K562 (cell line): ENCODE results near the gene GRB2. TPM values are rescaled to one million over a fixed set of nuclear protein-coding genes. Genes with fewer than 3 reads are reported as not detected.
A peak's percentile ranks its signal among the peaks of the same experiment; 100 is the strongest.

Experiments used
- AFF1 ChIP-seq, 2 experiments: fragments of 450-650 bp; IDR thresholded peaks; 2 replicates each; pipeline ENCODE4 v1.6.1; 2018; ENCODE audit warnings: mild to moderate bottlenecking in 2 of 2, low read depth in 1 of 2; ENCODE audit not compliant: partially characterized antibody in 2 of 2
- ARNT ChIP-seq, 2 experiments: fragments of 450-650 bp; IDR thresholded peaks; 2 replicates each; pipeline ENCODE4 v1.6.1; 2016; ENCODE audit warnings: mild to moderate bottlenecking in 1 of 2
- BCL6 ChIP-seq: fragments of 250-450 bp; sonication (Bioruptor Pico); IDR thresholded peaks from 2 replicates; pipeline ENCODE4 v1.4.0; 2020
- ELF4 ChIP-seq: fragments of 450-650 bp; formaldehyde crosslinking; IDR thresholded peaks from 2 replicates; pipeline ENCODE4 v1.4.0; 2022; ENCODE audit warnings: missing genetic modification characterization
- FOSL1 ChIP-seq: fragments of 200-800 bp; sonication (Bioruptor generic); conservative IDR thresholded peaks from 2 replicates; pipeline ENCODE4 v1.6.1; 2016; ENCODE audit warnings: missing genetic modification characterization, missing compliant biosample characterization
- GATA2 ChIP-seq: sonication (generic); formaldehyde crosslinking; IDR thresholded peaks from 2 replicates; pipeline ENCODE4 v1.4.0; 2020; ENCODE audit warnings: mild to moderate bottlenecking, missing genetic modification reagents
- GTF2B ChIP-seq: IDR thresholded peaks from 2 replicates; pipeline ENCODE4 v1.6.1; 2011; ENCODE audit not compliant: insufficient read length; ENCODE audit errors: extremely low read depth
- HLTF ChIP-seq: fragments of 450-650 bp; IDR thresholded peaks from 2 replicates; pipeline ENCODE4 v1.6.1; 2016
- MEF2A ChIP-seq: IDR thresholded peaks from 2 replicates; pipeline ENCODE4 v1.6.1; 2011; ENCODE audit warnings: low read depth, mild to moderate bottlenecking, low read length, moderate library complexity; ENCODE audit not compliant: control insufficient read depth
- NONO ChIP-seq, 2 experiments: fragments of 200-400 bp in 1 of 2; fragments of 450-650 bp in 1 of 2; formaldehyde crosslinking in 1 of 2; IDR thresholded peaks; 2 replicates each; pipeline ENCODE4 v1.6.1; 2017; ENCODE audit warnings: low read depth in 2 of 2, mild to moderate bottlenecking in 2 of 2, moderate library complexity in 2 of 2, low read length in 1 of 2
- TBL1XR1 ChIP-seq, 2 experiments: IDR thresholded peaks; 2 replicates each; pipeline ENCODE4 v1.6.1; 2012; ENCODE audit warnings: improper control_type of control experiment in 2 of 2, low read length in 2 of 2, mild to moderate bottlenecking in 1 of 2
- WHSC1 ChIP-seq: IDR thresholded peaks from one replicate; pipeline ENCODE4 v1.6.1; 2012; ENCODE audit warnings: low read length, control low read depth, inconsistent platforms
- ZFP91 ChIP-seq: sonication (generic); formaldehyde crosslinking; IDR thresholded peaks from 2 replicates; pipeline ENCODE4 v1.8.0; 2022; ENCODE audit warnings: mild to moderate bottlenecking, missing genetic modification reagents
- ZNF133 ChIP-seq: fragments of 250-450 bp; sonication (Bioruptor Pico); IDR thresholded peaks from 2 replicates; pipeline ENCODE4 v1.4.0; 2020; ENCODE audit warnings: mild to moderate bottlenecking
- ZNF280B ChIP-seq: fragments of 250-450 bp; sonication (Bioruptor Pico); IDR thresholded peaks from 2 replicates; pipeline ENCODE4 v1.5.1; 2021; ENCODE audit warnings: mild to moderate bottlenecking
- ZNF311 ChIP-seq: fragments of 250-450 bp; sonication (Bioruptor Pico); IDR thresholded peaks from 2 replicates; pipeline ENCODE4 v1.4.0; 2020; ENCODE audit warnings: mild to moderate bottlenecking, moderate library complexity
- ZNF347 ChIP-seq: fragments of 450-650 bp; formaldehyde crosslinking; IDR thresholded peaks from 2 replicates; pipeline ENCODE4 v1.4.0; 2020; ENCODE audit warnings: low read depth, mild to moderate bottlenecking, moderate library complexity
- ZNF449 ChIP-seq: fragments of 250-450 bp; sonication (Bioruptor Pico); IDR thresholded peaks from 2 replicates; pipeline ENCODE4 v1.8.0; 2022; ENCODE audit warnings: moderate library complexity, mild to moderate bottlenecking, inconsistent platforms
- ZNF57 ChIP-seq: fragments of 450-650 bp; formaldehyde crosslinking; IDR thresholded peaks from 2 replicates; pipeline ENCODE4 v1.4.0; 2020; ENCODE audit warnings: mild to moderate bottlenecking, moderate library complexity
- ZNF644 ChIP-seq: fragments of 200-800 bp; sonication (Bioruptor generic); IDR thresholded peaks from 2 replicates; pipeline ENCODE4 v1.6.1; 2016; ENCODE audit warnings: low read depth, missing genetic modification characterization, missing compliant biosample characterization
- polyA plus RNA-seq, 8 experiments: library from polyadenylated mRNA; depleted of rRNA in 4 of 8; stranded (reverse) in 5 of 8; unstranded in 3 of 8; fragments of >200 nt; fragmentation: Nextera tagmentation in 2 of 8; fragmentation: Illumina TruSeq in 1 of 8; extraction: Ambion mirVana in 2 of 8; extraction: Trizol in 1 of 8; gene quantifications; 2 replicates each; pipeline versions ENCODE4 v1.2.1 to v1.2.3, GENCODE V29; 2011 to 2014; ENCODE audit warnings: inconsistent platforms in 1 of 8, missing spikeins in 1 of 8
- total RNA-seq, 7 experiments: library from RNA; depleted of rRNA in 6 of 7; stranded (reverse); fragments of >200 nt in 6 of 7; fragmentation: Illumina TruSeq in 2 of 7; extraction: Trizol in 2 of 7; gene quantifications; 2 replicates each; pipeline versions ENCODE4 v1.2.1 to v1.2.3, GENCODE V29; 2011 to 2021; ENCODE audit warnings: low replicate concordance in 1 of 7

GRB2 gene
- total and polyA plus RNA-seq, 9 of the 15 experiments (the other 6 are each of a cell fraction or from before 2014, with no cell fraction given): 57.2 to 136 (median 84.8) TPM

- no peak for TF ChIP-seq ZNF449 (CRISPR knock-in tag)
- TF ChIP-seq ZNF57 (CRISPR knock-in tag): no peak
- 0 out of 4 replicates have a peak, but pooled peaks of 1 of the 2 experiments have one; percentile 18 for TF ChIP-seq TBL1XR1 (IDR thresholded peaks at IDR 0.05; ENCODE audit: low read length in 2 of 2)
- TF ChIP-seq HLTF: no peak
- TF ChIP-seq GTF2B: no peak
- TF ChIP-seq ZNF311 (CRISPR knock-in tag): no peak
- no peak for TF ChIP-seq MEF2A
- TF ChIP-seq ZFP91 (CRISPR knock-in tag): no peak
- no peak for TF ChIP-seq ELF4 (CRISPR knock-in tag)
- no peak for TF ChIP-seq GATA2 (CRISPR knock-in tag)
- TF ChIP-seq AFF1 (IDR thresholded peaks at IDR 0.05; ENCODE audit: low read depth in 1 of 2, partially characterized antibody in 2 of 2): no peak
- no peak for TF ChIP-seq ZNF133 (CRISPR knock-in tag)
- no peak for TF ChIP-seq WHSC1
- no peak for TF ChIP-seq FOSL1 (tag)
- peak in 1 of 2 experiments; percentile 91; a peak in 2 of 4 replicates for TF ChIP-seq ARNT (IDR thresholded peaks at IDR 0.05)
- no peak for TF ChIP-seq ZNF347 (CRISPR knock-in tag)
- no peak for TF ChIP-seq ZNF644 (tag)
- TF ChIP-seq ZNF280B (CRISPR knock-in tag): no peak
- TF ChIP-seq NONO (IDR thresholded peaks at IDR 0.05; ENCODE audit: low read depth in 2 of 2, low read length in 1 of 2): no peak
- no peak for TF ChIP-seq BCL6
These were observed 1.2 kb downstream of the GRB2 start (continued) for GRCh38 chr17:75404223-75404730.
